Endothelial cell of umbilical vein (primary cell): ENCODE data around the gene CPNE8. TPM values are rescaled to one million over a fixed set of nuclear protein-coding genes. Genes with fewer than 3 reads are reported as not detected.

Experiments
- BruUV-seq: library from RNA; stranded (reverse); fragments of 400-500 nt; replicated peaks from 2 replicates; lab custom pipeline; 2021; lab: Mats Ljungman, UMichigan
- CTCF ChIA-PET: fragments of 300-600, 350-600 bp; sonication (Branson Sonifier 250); formaldehyde crosslinking; loops from one replicate; lab custom pipeline; 2021; ENCODE audit warnings: antibody characterized with exemption, inconsistent platforms; lab: Charles Lee
- POLR2A ChIA-PET: fragments of 300-600, 350-600 bp; sonication (Branson Sonifier 250); formaldehyde crosslinking; loops from one replicate; lab custom pipeline; 2021; ENCODE audit warnings: antibody characterized with exemption, inconsistent platforms; lab: Charles Lee
- DNase-seq: peaks from one replicate; pipeline ENCODE4 v3.0.0-alpha.2; 2011; ENCODE audit warnings: low read depth, low spot score
- FAIRE-seq: peaks from 2 replicates; lab custom pipeline; 2011; peaks lifted over from hg19 to GRCh38; lab: Jason Lieb, UNC
- H2AFZ ChIP-seq: 2 replicates; pipeline ENCODE4 v1.6.0; 2012; ENCODE audit warnings: low read depth, low read length, control low read depth, inconsistent platforms
- H3K27ac ChIP-seq: 2 replicates; pipeline ENCODE4 v1.5.1; 2011; ENCODE audit warnings: low read depth, mild to moderate bottlenecking, control low read depth, low read length, moderate library complexity; ENCODE audit not compliant: insufficient read depth
- H3K27me3 ChIP-seq, 2 experiments: 2 replicates each; pipeline versions ENCODE4 v1.6.0 to v1.6.1; 2011; ENCODE audit warnings: low read length in 2 of 2, mixed read lengths in 1 of 2; ENCODE audit not compliant: control insufficient read depth in 2 of 2, insufficient read depth in 2 of 2
- H3K36me3 ChIP-seq, 2 experiments: 2 replicates in 1 of 2; 3 replicates in 1 of 2; pipeline ENCODE4 v1.5.1; 2011; ENCODE audit warnings: low read length in 2 of 2, mild to moderate bottlenecking in 1 of 2, moderate library complexity in 1 of 2; ENCODE audit not compliant: control insufficient read depth in 2 of 2, insufficient read depth in 2 of 2; ENCODE audit errors: extremely low read depth in 1 of 2
- H3K4me1 ChIP-seq: 3 replicates; pipeline ENCODE4 v1.5.1; 2011; ENCODE audit warnings: mild to moderate bottlenecking, low read length; ENCODE audit not compliant: control insufficient read depth, insufficient read depth; ENCODE audit errors: extremely low read depth
- H3K4me2 ChIP-seq: 2 replicates; pipeline ENCODE4 v1.6.1; 2011; ENCODE audit warnings: low read length, control low read depth, mixed read lengths; ENCODE audit not compliant: insufficient read depth
- H3K4me3 ChIP-seq, 3 experiments: fragments of 200-600 bp in 1 of 3; sonication (generic), shearing (Covaris generic) in 1 of 3; replicated peaks in 1 of 3; 2 replicates each; pipeline ENCODE4 v1.5.1; 2011 to 2016; ENCODE audit warnings: control low read depth in 3 of 3, low read length in 3 of 3, mild to moderate bottlenecking in 2 of 3, inconsistent platforms in 1 of 3, low read depth in 1 of 3, moderate library complexity in 1 of 3; ENCODE audit not compliant: insufficient read depth in 1 of 3
- H3K79me2 ChIP-seq: 2 replicates; pipeline ENCODE4 v1.6.0; 2012; ENCODE audit warnings: low read length, inconsistent platforms; ENCODE audit not compliant: control insufficient read depth, insufficient read depth
- H3K9ac ChIP-seq: replicated peaks from 2 replicates; pipeline ENCODE3; 2011; ENCODE audit warnings: low read length, control low read depth; ENCODE audit not compliant: insufficient read depth; ENCODE audit errors: extremely low read depth
- H3K9me1 ChIP-seq: replicated peaks from 3 replicates; pipeline ENCODE4 v1.6.0; 2011; ENCODE audit warnings: mild to moderate bottlenecking, low read length; ENCODE audit not compliant: control insufficient read depth, insufficient read depth; ENCODE audit errors: extremely low read depth
- H3K9me3 ChIP-seq: replicated peaks from 2 replicates; pipeline ENCODE4 v1.5.1; 2012; ENCODE audit warnings: low read length, inconsistent platforms; ENCODE audit not compliant: control insufficient read depth, insufficient read depth
- H4K20me1 ChIP-seq: replicated peaks from 2 replicates; pipeline ENCODE3; 2011; ENCODE audit warnings: mild to moderate bottlenecking, low read length; ENCODE audit not compliant: control insufficient read depth, insufficient read depth; ENCODE audit errors: extremely low read depth
- EZH2 ChIP-seq: IDR thresholded peaks from 2 replicates; pipeline ENCODE4 v1.6.1; 2012; ENCODE audit warnings: borderline replicate concordance, low read depth, mild to moderate bottlenecking, moderate library complexity, low read length, inconsistent platforms; ENCODE audit not compliant: severe bottlenecking
- FOS ChIP-seq: IDR thresholded peaks from 2 replicates; pipeline ENCODE4 v1.6.1; 2011; ENCODE audit warnings: mild to moderate bottlenecking, low read length, moderate library complexity, borderline replicate concordance; ENCODE audit not compliant: insufficient read depth
- GATA2 ChIP-seq: IDR thresholded peaks from 2 replicates; pipeline ENCODE4 v1.7.0; 2011; ENCODE audit warnings: low read depth, mild to moderate bottlenecking, moderate library complexity, mixed read lengths, low read length; ENCODE audit not compliant: insufficient read length, insufficient read depth
- JUN ChIP-seq: IDR thresholded peaks from 2 replicates; pipeline ENCODE4 v1.6.1; 2011; ENCODE audit warnings: borderline replicate concordance, low read depth; ENCODE audit not compliant: insufficient read length, insufficient read depth
- MYC ChIP-seq: IDR thresholded peaks from one replicate; pipeline ENCODE4 v1.6.1; 2011; ENCODE audit warnings: mild to moderate bottlenecking, low read depth, low read length
- POLR2A ChIP-seq: IDR thresholded peaks from 2 replicates; pipeline ENCODE4 v1.6.1; 2012; ENCODE audit warnings: low read depth, mild to moderate bottlenecking, control low read depth, low read length
- POLR2AphosphoS5 ChIP-seq: IDR thresholded peaks from 2 replicates; pipeline ENCODE4 v1.6.1; 2012; ENCODE audit warnings: low read depth, mild to moderate bottlenecking, control low read depth, low read length, moderate library complexity; ENCODE audit not compliant: insufficient read depth
- dilution Hi-C: fragments of 300-500 bp; cut with MboI; formaldehyde crosslinking; loops from one replicate; pipeline ENCODE4 v1.15.0; 2019; ENCODE audit warnings: low sequenced_read_pairs; ENCODE audit not compliant: extremely low pct_ligation_motif_present
- intact Hi-C: fragments of 100-400 bp; cut with micrococcal nuclease; formaldehyde crosslinking; loops from one replicate; pipeline ENCODE4 v1.10.0; 2022
- polyA plus RNA-seq, 4 experiments: library from polyadenylated mRNA; depleted of rRNA in 3 of 4; stranded (reverse) in 3 of 4; unstranded in 1 of 4; fragments of >200 nt; gene quantifications; 2 replicates each; pipeline versions ENCODE4 v1.2.1 to v1.2.3, GENCODE V29; 2011 to 2012; ENCODE audit warnings: missing spikeins in 1 of 4
- total RNA-seq: library from RNA; stranded (reverse); gene quantifications from 2 replicates; pipeline ENCODE4 v1.2.3, GENCODE V29; 2021
- TF ChIP-seq, protein P1 (sequence below), 2 donors: IDR thresholded peaks; 1 replicate in 1 of 2; 2 replicates in 1 of 2; pipeline ENCODE4 v1.5.1; 2011; ENCODE audit warnings: low read length in 2 of 2, mild to moderate bottlenecking in 2 of 2, moderate library complexity in 2 of 2, control low read depth in 1 of 2, inconsistent platforms in 1 of 2, low read depth in 1 of 2; ENCODE audit not compliant: insufficient read depth in 1 of 2; ENCODE audit errors: extremely low read depth in 1 of 2
- TF ChIP-seq, protein P2 (sequence below): IDR thresholded peaks from 2 replicates; pipeline ENCODE4 v1.6.1; 2011; ENCODE audit not compliant: insufficient read depth, insufficient read length

The CPNE8 gene
- total and polyA plus RNA-seq, 2 donors (not counting 3 experiments of a cell fraction or from before 2014, with no cell fraction given): 4.4 to 13.7 TPM

DNA sequence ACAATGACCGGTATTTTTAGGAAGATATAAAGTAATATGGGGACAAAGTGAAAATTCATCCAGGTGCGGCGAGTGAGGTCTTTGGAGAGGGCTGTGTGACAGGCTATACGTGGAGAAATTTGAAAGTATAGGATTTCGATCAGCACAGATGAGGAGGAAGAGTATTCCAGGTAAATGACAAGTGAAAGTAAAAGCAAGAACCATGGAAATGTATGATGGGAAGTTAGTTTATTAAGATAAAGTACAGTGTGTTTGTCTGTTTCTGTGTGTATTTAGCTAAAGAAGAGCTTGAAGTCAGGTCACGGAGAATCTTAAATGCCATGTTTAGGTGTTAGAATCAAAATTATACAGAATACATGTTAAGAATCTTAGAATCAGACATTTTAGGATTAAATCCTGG lies 239.0 kb downstream of the CPNE8 start:
- Histone ChIP-seq H3K27me3 (no peaks in the 10 kb centered on the region), H3K4me1 (no peaks in the 10 kb centered on the region), H3K27ac (no peak overlapping the region), H3K36me3 (no peaks in the 10 kb centered on the region), H3K9me3 (no peaks in the 10 kb centered on the region), H3K9ac (no peak overlapping the region), H4K20me1 (no peaks in the 10 kb centered on the region), H2AFZ (no peak overlapping the region), H3K4me2 (no peak overlapping the region), H3K4me3 (no peak overlapping the region), H3K9me1 (no peaks in the 10 kb centered on the region), H3K79me2 (no peaks in the 10 kb centered on the region)
- no peak for TF ChIP-seq FOS
- no peak for TF ChIP-seq EZH2
- no peak for TF ChIP-seq MYC
- no peak for TF ChIP-seq POLR2AphosphoS5
- TF ChIP-seq GATA2: no peak
- TF ChIP-seq, protein P1, sequence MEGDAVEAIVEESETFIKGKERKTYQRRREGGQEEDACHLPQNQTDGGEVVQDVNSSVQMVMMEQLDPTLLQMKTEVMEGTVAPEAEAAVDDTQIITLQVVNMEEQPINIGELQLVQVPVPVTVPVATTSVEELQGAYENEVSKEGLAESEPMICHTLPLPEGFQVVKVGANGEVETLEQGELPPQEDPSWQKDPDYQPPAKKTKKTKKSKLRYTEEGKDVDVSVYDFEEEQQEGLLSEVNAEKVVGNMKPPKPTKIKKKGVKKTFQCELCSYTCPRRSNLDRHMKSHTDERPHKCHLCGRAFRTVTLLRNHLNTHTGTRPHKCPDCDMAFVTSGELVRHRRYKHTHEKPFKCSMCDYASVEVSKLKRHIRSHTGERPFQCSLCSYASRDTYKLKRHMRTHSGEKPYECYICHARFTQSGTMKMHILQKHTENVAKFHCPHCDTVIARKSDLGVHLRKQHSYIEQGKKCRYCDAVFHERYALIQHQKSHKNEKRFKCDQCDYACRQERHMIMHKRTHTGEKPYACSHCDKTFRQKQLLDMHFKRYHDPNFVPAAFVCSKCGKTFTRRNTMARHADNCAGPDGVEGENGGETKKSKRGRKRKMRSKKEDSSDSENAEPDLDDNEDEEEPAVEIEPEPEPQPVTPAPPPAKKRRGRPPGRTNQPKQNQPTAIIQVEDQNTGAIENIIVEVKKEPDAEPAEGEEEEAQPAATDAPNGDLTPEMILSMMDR (IDR thresholded peaks at IDR 0.05; ENCODE audit: extremely low read depth in 1 of 2, insufficient read depth in 1 of 2, low read depth in 1 of 2, low read length in 2 of 2): no peak
- TF ChIP-seq, protein P2, sequence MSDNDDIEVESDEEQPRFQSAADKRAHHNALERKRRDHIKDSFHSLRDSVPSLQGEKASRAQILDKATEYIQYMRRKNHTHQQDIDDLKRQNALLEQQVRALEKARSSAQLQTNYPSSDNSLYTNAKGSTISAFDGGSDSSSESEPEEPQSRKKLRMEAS: no peak
- no peak for TF ChIP-seq JUN
- no peak for TF ChIP-seq POLR2A
- DNase-seq: no peak
- ChIA-PET POLR2A (no interaction called here), CTCF (interaction anchor here (1.2 to 4.5 kb wide), 6 partner anchors 8 to 607 kb away, joined by 3 to 60 read pairs (median 4); partner anchors contain the start of gene CPNE8)
- FAIRE-seq: no peak
- no TSS peak for BruUV-seq
- dilution Hi-C loops: no loop called here
- intact Hi-C loops: no loop called here
